B cell (primary cell): Measurements from ENCODE around the gene CHRNA7. TPM values are rescaled to one million over a fixed set of nuclear protein-coding genes. Genes with fewer than 3 reads are reported as not detected.

Experiments
- ATAC-seq: fragments of 200-7000 bp; cut with Tn5 transposase; one replicate; pipeline ENCODE4 v1.10.0; 2021; ENCODE audit warnings: low read depth, mild to moderate bottlenecking, moderate number of reproducible peaks, moderate library complexity
- CTCF ChIA-PET: fragments of 350-600 bp; sonication (Branson Sonifier 250); formaldehyde crosslinking; loops from one replicate; lab custom pipeline; 2021; ENCODE audit warnings: antibody characterized with exemption, inconsistent platforms; lab: Charles Lee
- POLR2A ChIA-PET: fragments of 350-600 bp; sonication (Branson Sonifier 250); formaldehyde crosslinking; loops from one replicate; lab custom pipeline; 2021; ENCODE audit warnings: antibody characterized with exemption; lab: Charles Lee
- DNase-seq: peaks from one replicate; pipeline ENCODE4 v3.0.0; 2013
- H2AFZ ChIP-seq: 2 replicates; pipeline ENCODE4 v1.6.1; 2012; ENCODE audit warnings: mild to moderate bottlenecking, low read depth, low read length; ENCODE audit not compliant: insufficient read depth, poor library complexity, severe bottlenecking
- H3K27ac ChIP-seq, 2 donors: 1 replicate in 1 of 2; 2 replicates in 1 of 2; pipeline ENCODE4 v1.5.1; 2012 to 2013; ENCODE audit warnings: low read length in 2 of 2, mild to moderate bottlenecking in 2 of 2, moderate library complexity in 1 of 2
- H3K27me3 ChIP-seq, 4 experiments: fragments of 200-600 bp in 1 of 4; sonication (generic) in 1 of 4; replicated peaks in 1 of 4; 1 replicate in 2 of 4; 2 replicates in 2 of 4; pipeline versions ENCODE4 v1.6.1 to v1.7.0; 2013 to 2016; ENCODE audit warnings: low read length in 3 of 4, mild to moderate bottlenecking in 2 of 4, mixed read lengths in 1 of 4, moderate library complexity in 1 of 4; ENCODE audit not compliant: insufficient read depth in 4 of 4, control insufficient read depth in 3 of 4; ENCODE audit errors: control extremely low read depth in 1 of 4
- H3K36me3 ChIP-seq, 2 experiments: replicated peaks in 1 of 2; 1 replicate in 1 of 2; 2 replicates in 1 of 2; pipeline versions ENCODE4 v1.6.1 to v1.7.1; 2013; ENCODE audit warnings: low read length in 1 of 2; ENCODE audit not compliant: insufficient read depth in 2 of 2, control insufficient read depth in 1 of 2; ENCODE audit errors: control extremely low read depth in 1 of 2, extremely low read depth in 1 of 2
- H3K4me1 ChIP-seq, 2 donors: fragments of 200-600 bp in 1 of 2; sonication (generic) in 1 of 2; 1 replicate in 1 of 2; 2 replicates in 1 of 2; pipeline versions ENCODE4 v1.5.1 to v1.6.1; 2013 to 2017; ENCODE audit warnings: low read length in 2 of 2; ENCODE audit not compliant: control insufficient read depth in 2 of 2, insufficient read depth in 2 of 2
- H3K4me2 ChIP-seq: replicated peaks from 2 replicates; pipeline ENCODE3; 2012; ENCODE audit warnings: mild to moderate bottlenecking, low read depth, low read length; ENCODE audit not compliant: poor library complexity, severe bottlenecking
- H3K4me3 ChIP-seq, 5 experiments: fragments of 200-600 bp in 1 of 5; sonication (generic) in 1 of 5; 1 replicate in 3 of 5; 2 replicates in 2 of 5; pipeline versions ENCODE4 v1.5.1 to v1.7.0; 2011 to 2016; ENCODE audit warnings: low read length in 4 of 5, mild to moderate bottlenecking in 4 of 5, low read depth in 2 of 5, control low read depth in 1 of 5, moderate library complexity in 1 of 5; ENCODE audit not compliant: insufficient read depth in 1 of 5; ENCODE audit errors: control extremely low read depth in 1 of 5, extremely low read depth in 1 of 5
- H3K79me2 ChIP-seq: fragments of 200-600 bp; sonication (generic); one replicate; pipeline ENCODE4 v1.6.0; 2016; ENCODE audit warnings: low read length; ENCODE audit not compliant: control insufficient read depth, insufficient read depth
- H3K9ac ChIP-seq: fragments of 200-600 bp; sonication (generic); 2 replicates; pipeline ENCODE4 v1.6.1; 2017; ENCODE audit warnings: mild to moderate bottlenecking, low read length, moderate library complexity
- H3K9me3 ChIP-seq, 3 donors: one replicate each; pipeline versions ENCODE4 v1.6.1 to v1.7.1; 2013; ENCODE audit warnings: low read length in 2 of 3; ENCODE audit not compliant: control insufficient read depth in 2 of 3, insufficient read depth in 1 of 3; ENCODE audit errors: control extremely low read depth in 1 of 3
- H4K20me1 ChIP-seq: 2 replicates; pipeline ENCODE4 v1.6.0; 2012; ENCODE audit warnings: mild to moderate bottlenecking, low read length; ENCODE audit not compliant: insufficient read depth, control insufficient read depth, poor library complexity, severe bottlenecking
- H3K27ac Mint-ChIP-seq: one replicate; pipeline ENCODE4 v1.8.0; 2021; ENCODE audit warnings: mixed read lengths
- H3K27me3 Mint-ChIP-seq: one replicate; pipeline ENCODE4 v1.8.0; 2021; ENCODE audit warnings: mixed read lengths
- H3K4me1 Mint-ChIP-seq: one replicate; pipeline ENCODE4 v1.8.0; 2021; ENCODE audit warnings: mixed read lengths
- H3K4me3 Mint-ChIP-seq: one replicate; pipeline ENCODE4 v1.8.0; 2021; ENCODE audit warnings: mixed read lengths
- H3K9me3 Mint-ChIP-seq: one replicate; pipeline ENCODE4 v1.8.0; 2022; ENCODE audit warnings: mixed read lengths; ENCODE audit not compliant: insufficient read depth
- EZH2 ChIP-seq: IDR thresholded peaks from 2 replicates; pipeline ENCODE4 v1.6.1; 2012; ENCODE audit warnings: borderline replicate concordance, low read depth, mild to moderate bottlenecking, moderate library complexity, low read length; ENCODE audit not compliant: insufficient read depth, poor library complexity, severe bottlenecking
- WGBS: methylation state at CpG from one replicate; pipeline ENCODE4 v1.1.5; 2013; ENCODE audit warnings: missing lambda C conversion rate; ENCODE audit not compliant: insufficient coverage; 5-methylcytosine and 5-hydroxymethylcytosine counted together
- intact Hi-C: fragments of 100-400 bp; cut with micrococcal nuclease; formaldehyde crosslinking; loops from one replicate; pipeline ENCODE4 v1.10.0; 2022
- polyA plus RNA-seq: library from polyadenylated mRNA; depleted of rRNA; stranded (reverse); fragments of >200 nt; gene quantifications from 2 replicates; pipeline ENCODE4 v1.2.3, GENCODE V29; 2012
- total RNA-seq, 2 donors: library from RNA; stranded (reverse); fragments of 120-200 nt in 1 of 2; gene quantifications; 1 replicate in 1 of 2; 2 replicates in 1 of 2; pipeline versions ENCODE4 v1.2.3 to v1.2.4, GENCODE V29; 2013 to 2022
- TF ChIP-seq, protein P1 (sequence below): fragments of 200-600 bp; IDR thresholded peaks from one replicate; pipeline ENCODE4 v1.8.0; 2022; ENCODE audit warnings: antibody characterized with exemption, mild to moderate bottlenecking

CHRNA7 gene
- total and polyA plus RNA-seq, 2 donors (not counting 1 experiment from before 2014, with no cell fraction given): 0.16 TPM; not detected in 1

DNA sequence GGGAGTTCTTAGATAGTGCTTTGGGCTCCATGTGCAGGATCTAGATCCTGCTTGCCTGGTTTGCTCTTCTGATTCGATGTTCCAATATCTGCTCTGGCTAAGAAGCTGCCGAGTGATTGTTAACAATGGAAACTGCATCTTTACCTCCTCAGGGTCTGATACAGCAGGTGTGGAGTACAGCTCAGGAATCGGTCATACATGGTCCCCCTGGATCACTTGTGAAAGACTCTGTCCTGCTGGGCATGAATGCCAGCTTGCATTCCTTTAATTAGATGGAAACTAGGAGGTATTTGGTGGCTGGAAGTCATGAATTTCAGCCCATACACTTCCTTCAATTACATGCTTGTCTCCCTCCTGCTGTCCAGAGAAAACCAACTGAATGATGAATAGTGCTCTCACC is 95.3 kb downstream of the CHRNA7 start:
- Histone ChIP-seq H2AFZ (no peak overlapping the region), H3K9ac (no peak overlapping the region), H3K4me3 (no peak overlapping the region), H3K36me3 (no peaks in the 10 kb centered on the region), H3K27me3 (no peaks in the 10 kb centered on the region), H4K20me1 (no peaks in the 10 kb centered on the region), H3K4me1 (no peaks in the 10 kb centered on the region), H3K4me2 (no peak overlapping the region), H3K27ac (no peak overlapping the region), H3K79me2 (no peaks in the 10 kb centered on the region), H3K9me3 (no peaks in the 10 kb centered on the region)
- WGBS: 100% methylated on average over 2 of the region's 3 CpGs
- POLR2A ChIA-PET: no interaction called here
- Mint-ChIP-seq H3K27me3 (peaks cover 4% of the 10 kb centered on the region), H3K4me1 (no peaks in the 10 kb centered on the region), H3K4me3 (no peak overlapping the region), H3K9me3 (no peaks in the 10 kb centered on the region), H3K27ac (no peak overlapping the region)
- no peak for TF ChIP-seq EZH2
- TF ChIP-seq, protein P1, sequence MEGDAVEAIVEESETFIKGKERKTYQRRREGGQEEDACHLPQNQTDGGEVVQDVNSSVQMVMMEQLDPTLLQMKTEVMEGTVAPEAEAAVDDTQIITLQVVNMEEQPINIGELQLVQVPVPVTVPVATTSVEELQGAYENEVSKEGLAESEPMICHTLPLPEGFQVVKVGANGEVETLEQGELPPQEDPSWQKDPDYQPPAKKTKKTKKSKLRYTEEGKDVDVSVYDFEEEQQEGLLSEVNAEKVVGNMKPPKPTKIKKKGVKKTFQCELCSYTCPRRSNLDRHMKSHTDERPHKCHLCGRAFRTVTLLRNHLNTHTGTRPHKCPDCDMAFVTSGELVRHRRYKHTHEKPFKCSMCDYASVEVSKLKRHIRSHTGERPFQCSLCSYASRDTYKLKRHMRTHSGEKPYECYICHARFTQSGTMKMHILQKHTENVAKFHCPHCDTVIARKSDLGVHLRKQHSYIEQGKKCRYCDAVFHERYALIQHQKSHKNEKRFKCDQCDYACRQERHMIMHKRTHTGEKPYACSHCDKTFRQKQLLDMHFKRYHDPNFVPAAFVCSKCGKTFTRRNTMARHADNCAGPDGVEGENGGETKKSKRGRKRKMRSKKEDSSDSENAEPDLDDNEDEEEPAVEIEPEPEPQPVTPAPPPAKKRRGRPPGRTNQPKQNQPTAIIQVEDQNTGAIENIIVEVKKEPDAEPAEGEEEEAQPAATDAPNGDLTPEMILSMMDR: no peak
- CTCF ChIA-PET: no interaction called here
- intact Hi-C loops: no loop called here
- DNase-seq (no peak), ATAC-seq (no peak)

DNA sequence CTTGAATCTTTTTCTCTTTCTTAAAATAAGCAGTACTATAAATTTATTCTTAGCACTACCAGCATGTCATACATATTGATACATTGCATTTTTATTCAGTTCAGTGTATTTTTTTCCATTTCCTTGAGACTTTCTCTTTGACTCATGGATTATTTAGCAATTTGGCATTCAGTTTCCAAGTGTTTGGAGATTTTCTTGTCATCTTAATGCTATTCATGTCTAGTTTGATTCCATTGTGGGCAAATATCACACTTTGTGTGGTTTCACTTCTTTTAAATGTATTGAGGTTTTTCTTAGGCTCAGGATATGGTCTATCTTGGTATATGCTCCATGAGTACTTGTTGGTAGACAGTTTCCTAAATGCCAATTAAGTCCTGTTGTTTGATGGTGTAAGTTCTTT is 99.5 kb downstream of the CHRNA7 start:
- intact Hi-C loops: no loop called here
- no peaks in the 10 kb centered on the region for H3K4me1 Mint-ChIP-seq
- DNase-seq (no peak), ATAC-seq (no peak)
- no peak overlapping the region for H3K4me3 Mint-ChIP-seq
- H3K9me3 Mint-ChIP-seq: no peaks in the 10 kb centered on the region
- Histone ChIP-seq H3K9ac (no peak overlapping the region), H3K4me3 (no peak overlapping the region), H2AFZ (no peak overlapping the region), H3K27me3 (peaks cover 0 to 8% (median 0%) of the 10 kb centered on the region in 4 experiments), H3K4me2 (no peak overlapping the region), H3K27ac (no peak overlapping the region), H4K20me1 (no peaks in the 10 kb centered on the region), H3K9me3 (no peaks in the 10 kb centered on the region), H3K4me1 (no peaks in the 10 kb centered on the region), H3K36me3 (no peaks in the 10 kb centered on the region), H3K79me2 (no peaks in the 10 kb centered on the region)
- POLR2A ChIA-PET: no interaction called here
- H3K27ac Mint-ChIP-seq: no peak overlapping the region
- TF ChIP-seq, protein P1: no peak
- TF ChIP-seq EZH2: no peak
- CTCF ChIA-PET: no interaction called here
- peaks cover 8% of the 10 kb centered on the region for H3K27me3 Mint-ChIP-seq
